Amniotic stem cell (primary cell): ENCODE data around the gene RNF19B.

ENCODE experiments used
- DNase-seq: peaks from one replicate; lab custom pipeline; 2025; lab: John Stamatoyannopoulos, UW

RNF19B gene

GRCh38 chr1:32965251-32965747 lies 690 bp upstream of the RNF19B start:
- no peak for DNase-seq

DNA sequence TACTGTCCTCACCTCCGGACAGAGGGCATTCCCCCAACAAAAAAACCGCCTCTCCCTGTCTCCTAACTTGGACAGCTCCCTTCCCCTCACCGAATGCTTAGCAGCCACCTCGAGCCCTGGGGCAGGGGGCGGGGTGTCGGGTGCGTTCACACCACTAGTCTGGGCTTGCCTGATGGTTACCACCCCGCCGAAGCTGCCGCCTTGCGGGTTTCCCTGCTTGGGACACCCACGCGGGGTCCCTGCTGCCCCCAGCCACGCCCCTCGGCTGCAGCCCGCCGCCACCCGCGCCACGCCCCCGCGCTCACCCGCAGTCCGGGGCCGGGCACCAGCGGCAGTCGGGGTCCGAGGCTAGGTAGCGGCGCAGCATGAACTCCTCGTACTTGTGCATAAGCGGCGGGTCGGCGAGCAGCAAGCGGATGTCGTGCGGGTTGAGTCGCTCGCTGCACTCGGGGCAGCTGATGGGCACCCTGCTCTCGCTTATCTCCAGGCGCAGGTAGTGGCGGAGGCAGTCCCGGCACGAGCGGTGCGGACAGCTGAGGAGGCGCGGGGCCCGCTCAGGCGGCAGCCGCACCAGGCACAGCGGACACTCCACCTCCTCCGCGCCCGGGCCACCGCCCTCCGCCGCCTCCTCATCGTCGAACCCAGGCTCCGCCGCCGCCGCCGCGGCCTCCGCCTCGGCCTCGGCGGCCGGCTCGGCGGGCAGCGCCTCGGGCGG lies 706 bp downstream of the RNF19B start:
- DNase-seq, result no peak

DNA sequence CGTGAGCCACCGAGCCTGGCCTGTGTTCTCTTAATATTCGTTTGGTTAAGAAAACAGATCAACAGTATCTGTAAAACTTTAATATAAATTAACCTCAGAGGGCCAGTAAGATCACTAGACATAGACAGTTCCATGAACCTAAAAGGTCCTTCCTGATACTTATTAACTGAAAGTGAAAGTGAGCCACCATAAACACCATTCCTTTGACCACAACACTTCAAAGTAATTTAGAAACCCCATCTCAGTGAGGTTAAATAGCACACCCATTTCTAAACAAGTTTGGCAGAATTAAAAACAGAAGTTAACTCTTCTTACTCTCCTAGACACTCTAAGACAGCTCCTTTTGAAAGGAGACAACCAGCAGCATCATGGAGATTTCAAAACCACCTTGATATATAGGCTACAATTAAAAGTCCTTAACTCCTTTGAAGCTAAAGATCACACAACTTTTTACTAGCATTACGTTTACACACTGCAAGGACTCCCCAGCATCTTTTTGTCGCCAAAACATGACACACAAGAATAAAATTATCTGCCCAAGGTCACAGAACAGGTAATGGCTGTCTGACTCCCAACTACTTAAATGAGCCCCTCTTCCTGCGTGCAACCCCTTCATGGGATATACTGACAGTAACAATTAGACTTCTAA lies 2.2 kb downstream of the RNF19B start:
- no peak for DNase-seq

GRCh38 chr1:32960819-32961355 lies 3.7 kb downstream of the RNF19B start:
- DNase-seq, result no peak

DNA sequence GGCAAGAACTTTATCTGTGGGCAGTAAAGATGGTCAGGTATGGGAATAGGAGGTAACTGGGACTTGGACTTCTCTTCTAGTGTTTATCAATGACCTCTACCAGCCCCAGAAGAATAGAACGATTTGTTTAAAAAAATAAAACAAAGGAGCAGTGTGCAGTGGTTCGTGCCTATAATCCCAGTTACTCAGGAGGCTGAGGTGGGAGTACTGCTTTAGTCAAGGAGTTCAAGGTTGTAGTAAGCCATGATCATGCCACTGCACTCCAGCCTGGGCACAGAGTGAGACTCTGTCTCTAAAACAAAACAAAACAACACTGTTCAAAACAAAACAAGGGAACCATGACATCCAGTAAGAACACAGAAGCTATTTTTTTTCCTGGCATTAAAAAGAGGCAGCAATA lies 4.3 kb downstream of the RNF19B start:
- DNase-seq, result no peak

DNA sequence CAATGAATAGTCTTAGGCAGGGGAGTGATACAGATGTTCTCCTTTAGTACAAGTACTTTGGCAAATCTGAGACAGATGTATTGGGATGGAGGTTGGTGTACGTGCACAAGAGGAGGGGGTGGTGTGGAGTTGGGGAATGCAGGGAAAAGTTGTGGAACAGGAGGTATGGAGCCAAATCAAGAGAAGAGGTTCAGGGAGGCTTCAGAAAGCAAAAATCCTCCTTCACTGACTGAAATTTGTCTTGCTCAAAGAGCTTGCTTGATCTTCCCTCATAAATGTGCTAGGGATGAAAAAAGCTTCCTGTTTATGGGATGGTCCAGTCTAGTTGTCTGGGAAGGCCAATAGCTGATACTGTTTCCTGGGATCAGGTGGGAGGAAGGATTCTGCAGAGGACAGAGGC lies 5.8 kb downstream of the RNF19B start:
- DNase-seq, result no peak

- no peak for DNase-seq
Observed at GRCh38 chr1:32957017-32957416, 7.6 kb downstream of the RNF19B start.

DNA sequence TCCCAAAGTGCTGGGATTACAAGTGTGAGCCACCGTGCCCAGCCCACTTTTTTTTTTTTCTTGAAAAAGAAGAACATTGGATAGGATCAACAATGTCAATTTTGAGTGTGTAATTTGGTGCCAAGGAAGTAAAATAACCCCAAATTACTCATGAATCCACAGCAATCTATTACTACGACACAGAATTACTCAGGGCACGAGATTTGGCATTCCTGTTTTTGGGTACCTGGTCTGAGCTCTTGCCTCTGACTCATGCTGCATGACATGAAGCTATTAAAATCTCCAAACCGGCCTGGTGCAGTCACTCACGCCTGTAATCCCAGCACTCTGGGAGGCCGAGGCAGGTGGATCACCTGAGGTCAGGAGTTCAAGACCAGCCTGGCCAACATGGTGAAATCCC lies 10.4 kb downstream of the RNF19B start:
- DNase-seq, result no peak

GRCh38 chr1:32953495-32953894 lies 11.1 kb downstream of the RNF19B start:
- no peak for DNase-seq

- no peak for DNase-seq
Observed at GRCh38 chr1:32949519-32949918, 15.1 kb downstream of the RNF19B start.

GRCh38 chr1:32948905-32949304 lies 15.7 kb downstream of the RNF19B start:
- DNase-seq, result no peak

DNA sequence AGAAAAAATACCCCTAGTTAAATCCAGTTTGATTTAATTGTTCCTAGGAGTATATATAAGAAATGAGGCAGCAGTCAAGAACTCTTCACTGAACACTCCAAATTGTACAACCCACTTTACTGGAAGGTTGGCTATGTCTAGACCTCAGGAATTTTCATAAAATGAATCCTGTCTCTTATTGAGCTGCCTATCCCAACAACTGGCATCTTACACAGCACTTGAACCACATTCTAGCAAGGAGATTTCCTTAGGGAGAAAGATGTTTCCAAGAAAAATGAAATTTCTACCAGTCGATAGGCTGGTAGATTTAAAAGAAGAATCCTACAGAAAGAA lies 16.3 kb downstream of the RNF19B start:
- DNase-seq, result no peak

GRCh38 chr1:32947669-32948389 lies 16.8 kb downstream of the RNF19B start:
- no peak for DNase-seq

GRCh38 chr1:32946413-32946812 lies 18.2 kb downstream of the RNF19B start:
- DNase-seq, result no peak

DNA sequence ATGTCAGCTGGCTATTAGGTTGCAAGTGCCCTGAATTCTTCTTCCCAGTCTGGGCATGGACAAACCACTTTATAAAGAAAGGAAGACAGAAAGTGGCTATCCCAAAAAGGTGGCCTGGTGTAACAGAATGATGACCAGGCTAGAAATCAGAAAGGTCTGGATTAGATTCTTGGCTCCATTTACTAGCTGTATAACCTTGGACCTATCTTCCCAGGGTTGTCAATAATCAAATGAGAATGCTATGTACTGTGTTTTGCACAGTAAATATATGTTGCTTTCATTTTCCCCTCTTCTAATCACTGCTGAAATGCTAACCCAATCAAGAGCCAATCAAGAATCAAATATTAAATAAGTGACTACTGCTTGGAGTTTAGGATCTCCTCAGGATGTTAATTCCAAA lies 20.4 kb downstream of the RNF19B start:
- DNase-seq, result no peak

GRCh38 chr1:32939655-32940371 lies 24.8 kb downstream of the RNF19B start:
- no peak for DNase-seq

GRCh38 chr1:32937061-32937460 lies 27.5 kb downstream of the RNF19B start:
- no peak for DNase-seq

GRCh38 chr1:32934535-32934934 lies 30.1 kb downstream of the RNF19B start:
- no peak for DNase-seq

- no peak for DNase-seq
Observed at GRCh38 chr1:32933742-32934322, 30.8 kb downstream of the RNF19B start.

- no peak for DNase-seq
Observed at GRCh38 chr1:32931760-32932159, 32.8 kb downstream of the RNF19B start.

- no peak for DNase-seq
Observed at GRCh38 chr1:32929366-32929765, 35.2 kb downstream of the RNF19B start.

DNA sequence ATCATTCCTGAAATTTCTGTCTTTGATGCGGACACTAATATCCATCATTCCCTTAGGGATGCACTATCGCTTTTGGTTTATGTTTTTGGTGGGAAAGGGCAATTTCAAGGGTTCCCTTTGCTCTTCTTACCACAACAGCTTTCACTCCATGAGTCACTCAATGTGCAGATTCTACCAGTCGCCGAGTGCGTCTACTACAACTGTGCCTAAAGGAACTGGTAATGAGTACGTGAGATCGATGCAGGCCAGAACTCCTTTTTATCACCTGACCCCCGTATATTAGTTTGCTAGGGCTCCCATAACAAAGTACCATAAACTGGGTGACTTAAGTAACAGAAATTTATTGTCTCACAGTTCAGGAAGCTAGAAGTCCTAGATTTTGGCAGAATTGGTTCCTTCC lies 35.9 kb downstream of the RNF19B start:
- no peak for DNase-seq
